Measurements from ENCODE around the gene FGFR1OP2.

The FGFR1OP2 gene

DNA sequence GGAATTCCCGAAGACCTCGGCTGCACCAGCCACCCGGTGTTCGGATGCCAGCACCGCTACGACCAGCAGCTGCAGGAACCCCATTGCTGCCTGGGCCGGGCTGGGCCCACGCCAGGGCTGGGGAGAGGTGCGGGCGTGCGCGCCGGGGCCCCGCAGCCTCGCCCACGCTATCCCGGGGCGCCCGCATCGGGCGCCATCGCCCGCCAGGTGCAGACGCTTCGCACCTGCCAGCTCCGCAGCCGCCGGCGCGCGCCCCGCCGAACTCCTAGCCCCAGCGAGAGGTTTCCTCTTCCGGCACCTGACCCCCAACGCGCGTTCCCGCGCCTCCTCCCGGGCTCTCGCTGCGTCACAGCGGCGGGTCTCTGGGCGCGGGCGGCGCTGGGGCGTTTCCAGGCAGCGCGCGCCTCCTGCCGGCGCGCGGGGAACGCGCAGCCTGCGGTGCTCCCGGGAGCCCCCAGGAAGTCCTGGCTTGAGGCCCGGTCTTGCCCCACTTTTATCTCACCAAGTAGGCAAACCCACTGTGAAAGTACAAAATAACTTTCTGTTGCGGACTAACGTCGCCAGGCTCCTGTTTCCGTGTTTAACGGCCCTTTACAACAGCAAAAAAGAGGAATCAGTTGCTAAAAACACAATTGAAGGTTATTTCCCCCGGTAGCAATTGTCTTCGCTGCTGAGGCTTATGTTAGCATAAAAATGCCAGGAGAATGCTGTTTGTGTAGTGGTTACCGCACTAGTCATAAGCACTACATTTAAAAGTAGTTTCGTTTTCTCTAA, 76.0 kb downstream of the FGFR1OP2 start, which contains the start of gene TM7SF3:
TSS of gene TM7SF3 (minus strand) at position 300 of the 774 bp plus-strand sequence. CDS start at position 84, 216 bp downstream.
- H3K4me1 ChIP-seq (ENCODE audit: control insufficient read depth in 1 of 2, insufficient read depth in 2 of 2, low read length in 2 of 2), result peaks cover 2 to 6% of the 10 kb centered on the region in 2 experiments
- H3K23ac ChIP-seq (ENCODE audit: low read length), result no peak within 1 kb of the TSS
- peaks cover 2% of the 10 kb centered on the region for H3K79me1 ChIP-seq (ENCODE audit: low read length)
- WGBS (ENCODE audit: extremely low coverage, insufficient coverage, insufficient read length), result no CpG with 5 or more reads among the region's 71 CpGs
- peak within 1 kb of the TSS; percentile 37 for H2BK5ac ChIP-seq (ENCODE audit: low read depth, low read length, poor library complexity)
- H2AFZ ChIP-seq (ENCODE audit: insufficient read depth, low read length, poor library complexity), result peak within 1 kb of the TSS; percentile 87
- no peaks in the 10 kb centered on the region for H3K79me2 ChIP-seq (ENCODE audit: control insufficient read depth, insufficient read depth, low read length, poor library complexity)
- H3K27me3 ChIP-seq (ENCODE audit: insufficient read depth, low read length), result no peaks in the 10 kb centered on the region
- peak within 1 kb of the TSS; percentile 4 for H3K4ac ChIP-seq (ENCODE audit: low read depth, low read length)
- H3K36me3 ChIP-seq (ENCODE audit: control insufficient read depth in 1 of 2, insufficient read depth in 2 of 2, low read length in 2 of 2), result no peaks in the 10 kb centered on the region
- H2BK12ac ChIP-seq (ENCODE audit: low read length), result peak within 1 kb of the TSS; percentile 38
- H3K4me2 ChIP-seq (ENCODE audit: low read length), result peak within 1 kb of the TSS; percentile 94
- H2BK120ac ChIP-seq (ENCODE audit: insufficient read depth, low read length, poor library complexity), result peak within 1 kb of the TSS; percentile 4
- no peak within 1 kb of the TSS for H3K18ac ChIP-seq (ENCODE audit: low read length)
- peak within 1 kb of the TSS; percentile 72 for H4K8ac ChIP-seq (ENCODE audit: low read depth, low read length)
- H3K9ac ChIP-seq (ENCODE audit: low read length), result peak within 1 kb of the TSS; percentile 59
- H2AK5ac ChIP-seq (ENCODE audit: low read length), result no peak within 1 kb of the TSS
- H3K9me3 ChIP-seq (ENCODE audit: insufficient read depth, low read depth, low read length), result no peaks in the 10 kb centered on the region
- H3K14ac ChIP-seq (ENCODE audit: low read length), result peak within 1 kb of the TSS; percentile 16
- H4K91ac ChIP-seq (ENCODE audit: low read depth, low read length), result peak within 1 kb of the TSS; percentile 15
- H4K12ac ChIP-seq (ENCODE audit: low read depth, low read length), result peak within 1 kb of the TSS; percentile 14
- peak; percentile 97 for DNase-seq
- H3K4me3 ChIP-seq (ENCODE audit: low read depth, low read length), result peak within 1 kb of the TSS; percentile 91
- peak within 1 kb of the TSS; percentile 45 for H3K27ac ChIP-seq (ENCODE audit: low read depth, low read length)

DNA sequence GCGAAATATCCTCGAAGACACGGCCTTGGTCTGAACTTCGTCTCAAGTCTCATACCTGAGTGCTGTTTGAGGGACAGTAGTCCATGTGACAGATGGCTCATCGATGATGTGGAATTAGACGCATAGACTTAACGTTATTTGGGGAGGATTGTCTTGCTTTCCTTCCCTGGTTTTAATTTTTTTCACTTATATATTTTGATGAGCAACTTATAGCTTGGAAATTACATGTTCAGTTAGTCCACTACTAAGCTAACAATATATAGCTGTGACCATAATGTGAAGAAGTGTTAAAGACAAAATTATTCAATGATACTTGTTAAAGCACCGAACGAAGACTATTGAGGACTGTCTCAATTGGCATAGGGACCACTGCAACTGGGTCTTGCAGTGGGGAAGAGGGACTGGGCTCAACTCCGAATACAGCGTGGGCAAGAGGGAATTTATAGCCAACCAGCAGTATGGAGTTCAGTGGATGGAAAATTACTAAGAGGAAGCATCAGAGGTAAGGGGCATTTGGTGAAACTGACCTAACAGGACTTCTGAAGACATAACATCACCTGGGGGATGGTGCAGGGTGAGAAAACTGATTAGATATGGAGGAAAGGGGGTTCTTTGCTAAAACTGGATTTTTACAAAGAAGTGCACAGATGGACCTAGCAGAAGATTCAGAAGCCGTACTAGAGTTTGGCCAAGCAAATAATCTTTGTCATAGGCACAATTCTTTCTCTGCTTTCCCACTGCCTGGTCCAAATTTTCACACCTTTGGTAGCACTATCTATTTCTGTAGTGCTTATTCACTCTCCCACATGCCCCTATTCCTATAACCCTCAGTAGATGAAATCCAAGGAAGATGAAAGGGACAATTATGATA, 76.8 kb downstream of the FGFR1OP2 start:
- Histone ChIP-seq H2BK5ac (ENCODE audit: low read depth, low read length, poor library complexity) (peak overlapping the region; percentile 37), H3K27ac (ENCODE audit: low read depth, low read length) (no peak overlapping the region), H3K9me3 (ENCODE audit: insufficient read depth, low read depth, low read length) (no peaks in the 10 kb centered on the region), H3K23ac (ENCODE audit: low read length) (no peak overlapping the region), H3K9ac (ENCODE audit: low read length) (no peak overlapping the region), H2BK120ac (ENCODE audit: insufficient read depth, low read length, poor library complexity) (no peak overlapping the region), H2BK12ac (ENCODE audit: low read length) (no peak overlapping the region), H3K4me2 (ENCODE audit: low read length) (peak overlapping the region; percentile 61), H3K4me3 (ENCODE audit: low read depth, low read length) (no peak overlapping the region), H3K79me2 (ENCODE audit: control insufficient read depth, insufficient read depth, low read length, poor library complexity) (no peaks in the 10 kb centered on the region), H4K8ac (ENCODE audit: low read depth, low read length) (peak overlapping the region; percentile 72), H2AFZ (ENCODE audit: insufficient read depth, low read length, poor library complexity) (peak overlapping the region; percentile 67), H3K79me1 (ENCODE audit: low read length) (peaks cover 2% of the 10 kb centered on the region), H3K14ac (ENCODE audit: low read length) (no peak overlapping the region), H4K91ac (ENCODE audit: low read depth, low read length) (no peak overlapping the region), H3K27me3 (ENCODE audit: insufficient read depth, low read length) (no peaks in the 10 kb centered on the region), H3K4me1 (ENCODE audit: control insufficient read depth in 1 of 2, insufficient read depth in 2 of 2, low read length in 2 of 2) (peaks cover 2 to 6% of the 10 kb centered on the region in 2 experiments), H3K36me3 (ENCODE audit: control insufficient read depth in 1 of 2, insufficient read depth in 2 of 2, low read length in 2 of 2) (no peaks in the 10 kb centered on the region), H2AK5ac (ENCODE audit: low read length) (no peak overlapping the region), H3K18ac (ENCODE audit: low read length) (no peak overlapping the region), H4K12ac (ENCODE audit: low read depth, low read length) (no peak overlapping the region), H3K4ac (ENCODE audit: low read depth, low read length) (no peak overlapping the region)
- no CpG with 5 or more reads among the region's 12 CpGs for WGBS (ENCODE audit: extremely low coverage, insufficient coverage, insufficient read length)
- DNase-seq, result peak in 1 of 2 donors; percentile 42

GRCh38 chr12:27015730-27016076, 77.4 kb downstream of the FGFR1OP2 start:
- Histone ChIP-seq H2BK5ac (ENCODE audit: low read depth, low read length, poor library complexity) (no peak overlapping the region), H3K9me3 (ENCODE audit: insufficient read depth, low read depth, low read length) (no peaks in the 10 kb centered on the region), H3K27me3 (ENCODE audit: insufficient read depth, low read length) (no peaks in the 10 kb centered on the region), H3K9ac (ENCODE audit: low read length) (no peak overlapping the region), H2BK12ac (ENCODE audit: low read length) (no peak overlapping the region), H4K12ac (ENCODE audit: low read depth, low read length) (no peak overlapping the region), H3K18ac (ENCODE audit: low read length) (no peak overlapping the region), H3K23ac (ENCODE audit: low read length) (no peak overlapping the region), H4K91ac (ENCODE audit: low read depth, low read length) (no peak overlapping the region), H2AK5ac (ENCODE audit: low read length) (no peak overlapping the region), H2AFZ (ENCODE audit: insufficient read depth, low read length, poor library complexity) (no peak overlapping the region), H3K4me1 (ENCODE audit: control insufficient read depth in 1 of 2, insufficient read depth in 2 of 2, low read length in 2 of 2) (peaks cover 2 to 6% of the 10 kb centered on the region in 2 experiments), H3K79me2 (ENCODE audit: control insufficient read depth, insufficient read depth, low read length, poor library complexity) (no peaks in the 10 kb centered on the region), H3K36me3 (ENCODE audit: control insufficient read depth in 1 of 2, insufficient read depth in 2 of 2, low read length in 2 of 2) (no peaks in the 10 kb centered on the region), H3K4me3 (ENCODE audit: low read depth, low read length) (no peak overlapping the region), H4K8ac (ENCODE audit: low read depth, low read length) (no peak overlapping the region), H3K79me1 (ENCODE audit: low read length) (peaks cover 2% of the 10 kb centered on the region), H3K14ac (ENCODE audit: low read length) (no peak overlapping the region), H3K4ac (ENCODE audit: low read depth, low read length) (no peak overlapping the region), H3K4me2 (ENCODE audit: low read length) (no peak overlapping the region), H2BK120ac (ENCODE audit: insufficient read depth, low read length, poor library complexity) (no peak overlapping the region), H3K27ac (ENCODE audit: low read depth, low read length) (no peak overlapping the region)
- peak in 1 of 2 donors; percentile 42 for DNase-seq
- WGBS (ENCODE audit: extremely low coverage, insufficient coverage, insufficient read length), result no CpG with 5 or more reads among the region's 2 CpGs
